Measurements from ENCODE around the gene USP12.

GRCh38 chr13:27171244-27171826 lies at the start of gene USP12:
- peak; percentile 49 to 62 for TF ChIP-seq POLR2A (IDR thresholded peaks at IDR 0.05)
- no peak for TF ChIP-seq CTCF (IDR thresholded peaks at IDR 0.05)
